ENCODE data around the gene TANGO2. TPM values are rescaled to one million over a fixed set of nuclear protein-coding genes. Genes with fewer than 3 reads are reported as not detected.

TANGO2 gene
- total and polyA plus RNA-seq, 2 of the 8 experiments (the other 6 are each of a cell fraction or from before 2014, with no cell fraction given) = 10.1 to 18.4 TPM

DNA sequence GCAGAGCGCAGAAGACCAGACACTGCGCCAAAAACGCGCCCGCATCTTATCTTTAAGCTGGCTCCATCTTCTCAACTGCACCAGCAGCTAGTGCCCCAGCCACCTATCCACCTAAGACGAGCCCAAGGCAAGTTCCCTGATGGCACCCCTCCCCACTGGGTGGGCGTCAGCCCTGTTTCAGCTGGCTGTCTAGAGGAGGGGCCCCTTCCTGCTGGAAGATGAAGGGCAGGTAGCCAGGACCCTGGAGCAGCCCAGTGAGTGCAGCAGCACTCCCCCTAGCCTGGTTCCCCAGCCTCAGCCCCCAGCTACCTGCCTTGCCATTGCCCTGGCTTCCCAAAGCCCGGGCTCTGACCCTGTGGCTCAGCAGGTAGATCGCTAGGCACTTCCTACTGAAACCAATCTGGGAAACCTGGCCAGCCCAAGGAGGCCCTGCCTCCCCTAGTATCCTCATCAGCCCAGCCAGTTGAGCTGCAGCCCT lies 32.5 kb upstream of the TANGO2 start:
- TF ChIP-seq KDM4A (IDR thresholded peaks at IDR 0.05; ENCODE audit: low read depth, low read length, severe bottlenecking) = no peak
- TF ChIP-seq EP300 (IDR thresholded peaks at IDR 0.05; ENCODE audit: borderline replicate concordance in 1 of 2, low read depth in 2 of 2, low read length in 2 of 2) = no peak
- TF ChIP-seq MAFK (IDR thresholded peaks at IDR 0.05; ENCODE audit: low read depth, low read length) = no peak
- no peak for TF ChIP-seq TAF7 (optimal IDR thresholded peaks at IDR 0.05; ENCODE audit: borderline replicate concordance, low read depth, low read length)
- no peak for TF ChIP-seq TAF1 (IDR thresholded peaks at IDR 0.05; ENCODE audit: low read depth, low read length)
- no peak for TF ChIP-seq POLR2AphosphoS5 (IDR thresholded peaks at IDR 0.05; ENCODE audit: low read depth, low read length)
- TF ChIP-seq RXRA (IDR thresholded peaks at IDR 0.05; ENCODE audit: insufficient read depth, low read depth, low read length) = no peak
- no peak for TF ChIP-seq SIX5 (IDR thresholded peaks at IDR 0.05; ENCODE audit: low read depth, low read length)
- no peaks in the 10 kb centered on the region for H3K36me3 ChIP-seq (ENCODE audit: control insufficient read depth in 2 of 4, insufficient read depth in 4 of 4, low read length in 3 of 4)
- no peak overlapping the region for H4K5ac ChIP-seq (ENCODE audit: insufficient read length, low read depth, low read length)
- no peak overlapping the region for H3K23ac ChIP-seq (ENCODE audit: insufficient read length)
- H2BK5ac ChIP-seq (ENCODE audit: low read depth, low read length) = no peak overlapping the region
- no peak overlapping the region for H3K4me2 ChIP-seq (ENCODE audit: insufficient read depth in 1 of 2, low read depth in 2 of 2, low read length in 2 of 2)
- H3K79me1 ChIP-seq (ENCODE audit: low read depth, low read length) = peaks cover 19% of the 10 kb centered on the region
- H2BK120ac ChIP-seq (replicated peaks; ENCODE audit: low read depth, low read length) = no peak overlapping the region
- DNase-seq (ENCODE audit: low read depth in 1 of 2, low spot score in 2 of 2) = no peak
- H3K9me3 ChIP-seq (ENCODE audit: insufficient read depth in 2 of 2, low read depth in 1 of 2, low read length in 1 of 2) = no peaks in the 10 kb centered on the region
- no peak overlapping the region for H3K56ac ChIP-seq (replicated peaks; ENCODE audit: insufficient read length, low read depth, low read length)
- H3K9ac ChIP-seq (replicated peaks in 1 of 4; ENCODE audit: extremely low read depth in 1 of 4, low read depth in 3 of 4, low read length in 3 of 4) = no peak overlapping the region
- peaks cover 0 to 17% (median 11%) of the 10 kb centered on the region in 4 experiments; a peak in 5 of 7 replicates for H3K4me1 ChIP-seq (replicated peaks in 1 of 4; ENCODE audit: control insufficient read depth in 3 of 4, insufficient read depth in 4 of 4, low read length in 3 of 4)
- H3K18ac ChIP-seq (ENCODE audit: extremely low read depth, low read length) = no peak overlapping the region
- H3K27me3 ChIP-seq (replicated peaks in 1 of 4; ENCODE audit: control insufficient read depth in 3 of 4, extremely low read depth in 1 of 4, insufficient read depth in 3 of 4, low read length in 3 of 4) = no peaks in the 10 kb centered on the region
- no peak overlapping the region for H2AK5ac ChIP-seq (ENCODE audit: low read depth, low read length)
- no peak overlapping the region for H4K91ac ChIP-seq (replicated peaks; ENCODE audit: insufficient read length, low read length)
- POLR2A ChIA-PET (ENCODE audit: partially characterized antibody) = interaction anchor here (1.3 kb wide), 1 partner anchor 134 kb away, joined by 3 read pairs; no protein-coding TSS in a partner anchor
- no peak overlapping the region for H2BK12ac ChIP-seq (ENCODE audit: low read depth, low read length)
- H3K14ac ChIP-seq (ENCODE audit: insufficient read length) = no peak overlapping the region
- no peak overlapping the region for H4K8ac ChIP-seq (ENCODE audit: extremely low read depth, insufficient read depth, low read length)
- H4K20me1 ChIP-seq (replicated peaks in 1 of 2; ENCODE audit: control insufficient read depth in 1 of 2, insufficient read depth in 2 of 2, low read length in 2 of 2) = peaks cover 10 to 18% of the 10 kb centered on the region in 2 experiments
- H2AFZ ChIP-seq (ENCODE audit: low read length) = no peak overlapping the region
- CTCF ChIA-PET (ENCODE audit: partially characterized antibody) = interaction anchor here (5.6 to 5.8 kb wide), 2 partner anchors 16 to 26 kb away, joined by 50 to 58 read pairs; no protein-coding TSS in a partner anchor
- no peak overlapping the region for H2BK15ac ChIP-seq (ENCODE audit: low read length)
- FAIRE-seq = no peak
- no peak overlapping the region for H3K27ac ChIP-seq (ENCODE audit: low read depth, low read length)
- H3K23me2 ChIP-seq (ENCODE audit: low read depth, low read length) = peaks cover 4% of the 10 kb centered on the region; the same call in 1 of the 2 replicates
- no peak overlapping the region for H3K4me3 ChIP-seq (ENCODE audit: extremely low read depth in 1 of 4, insufficient read depth in 2 of 4, low read depth in 3 of 4, low read length in 4 of 4)
- WGBS, 2 experiments (ENCODE audit: extremely low coverage in 1 of 2, insufficient coverage in 1 of 2, insufficient read length in 1 of 2, insufficient replicate concordance in 2 of 2, low coverage in 1 of 2, low lambda C conversion rate in 2 of 2, missing lambda C conversion rate in 1 of 2) = 91% methylated on average over 8 of the region's 9 CpGs; no CpG with 5 or more reads in 1 of the 2 experiments
- H3K79me2 ChIP-seq (ENCODE audit: control insufficient read depth in 1 of 2, insufficient read depth in 2 of 2, low read length in 2 of 2) = peaks cover 0 to 8% of the 10 kb centered on the region in 2 experiments; a peak in 1 of 4 replicates
- no peak overlapping the region for H3K4ac ChIP-seq (replicated peaks; ENCODE audit: insufficient read length, low read depth, low read length)
- H2BK20ac ChIP-seq (ENCODE audit: low read length) = no peak overlapping the region

Data from H1 (cell line).